GM18499 (cell line): ENCODE data around the gene NXF1.
"Not testable (repeated sequence)": the region's sequence is repeated elsewhere in the genome, so short reads cannot be mapped to it uniquely, and the experiment has no call there.

Experiments used
- ATAC-seq: cut with Tn5 transposase; IDR thresholded peaks from one replicate; pipeline ENCODE4 v1.9.1; 2021; ENCODE audit warnings: moderate number of reproducible peaks; ENCODE audit not compliant: insufficient read depth, unreplicated experiment

The NXF1 gene

DNA sequence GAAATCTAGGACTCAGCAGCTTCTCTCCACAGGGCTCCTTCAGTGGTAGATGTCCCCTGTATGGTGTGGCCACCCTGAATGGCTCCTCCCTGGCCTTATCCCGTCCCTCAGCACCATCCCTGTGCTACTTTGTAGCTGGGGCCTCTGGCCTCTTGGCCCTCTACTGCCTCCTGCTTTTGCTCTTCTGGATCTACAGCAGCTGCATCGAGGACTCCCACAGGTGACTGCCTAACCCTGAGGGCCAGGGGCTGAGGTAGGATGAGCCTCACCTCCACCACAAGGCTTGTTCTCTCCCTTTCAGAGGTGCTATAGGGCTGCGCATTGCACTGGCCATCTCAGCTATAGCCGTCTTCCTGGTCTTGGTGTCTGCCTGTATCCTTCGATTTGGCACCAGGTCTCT, 16.2 kb downstream of the NXF1 start:
- no peak for ATAC-seq

DNA sequence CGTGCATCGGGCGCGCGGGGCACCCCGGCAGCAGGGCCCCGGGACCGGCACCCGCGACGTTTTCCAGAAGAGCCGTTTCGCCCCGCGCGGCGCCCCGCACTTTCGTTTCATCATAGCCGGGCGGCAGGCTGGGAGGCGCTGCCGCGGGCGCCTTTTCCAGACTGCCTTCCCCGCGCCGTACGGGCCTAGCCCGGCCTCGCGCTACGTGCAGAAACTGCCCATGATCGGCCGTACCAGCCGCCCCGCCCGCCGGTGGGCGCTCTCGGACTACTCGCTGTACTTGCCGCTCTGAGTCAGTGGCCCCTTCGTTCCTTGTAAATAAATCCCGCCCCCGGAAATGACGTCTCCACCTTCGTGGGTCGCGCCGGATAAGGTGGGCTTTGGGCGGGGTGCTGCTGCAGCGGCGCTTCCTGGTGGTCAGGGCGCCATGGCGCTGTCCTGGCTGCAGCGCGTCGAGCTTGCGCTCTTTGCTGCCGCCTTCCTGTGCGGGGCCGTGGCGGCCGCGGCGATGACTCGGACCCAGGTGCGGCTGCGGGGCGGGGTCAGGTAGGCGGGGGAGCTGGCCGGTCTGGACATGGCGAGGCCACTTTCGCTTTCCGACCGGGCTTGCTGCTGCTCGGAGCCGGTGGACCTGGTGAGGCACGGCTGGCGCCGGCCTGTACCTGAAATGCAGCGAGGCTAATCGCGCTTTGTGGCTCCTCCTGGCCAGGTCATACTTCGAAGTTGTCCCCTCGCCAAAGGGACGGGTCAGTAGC, 18.1 kb downstream of the NXF1 start, which contains the start of gene TMEM179B:
TMEM179B (plus strand) TSS at position 398 of the 755 bp plus-strand sequence; CDS start at position 428, 30 bp downstream.
- peak; percentile 33 for ATAC-seq

DNA sequence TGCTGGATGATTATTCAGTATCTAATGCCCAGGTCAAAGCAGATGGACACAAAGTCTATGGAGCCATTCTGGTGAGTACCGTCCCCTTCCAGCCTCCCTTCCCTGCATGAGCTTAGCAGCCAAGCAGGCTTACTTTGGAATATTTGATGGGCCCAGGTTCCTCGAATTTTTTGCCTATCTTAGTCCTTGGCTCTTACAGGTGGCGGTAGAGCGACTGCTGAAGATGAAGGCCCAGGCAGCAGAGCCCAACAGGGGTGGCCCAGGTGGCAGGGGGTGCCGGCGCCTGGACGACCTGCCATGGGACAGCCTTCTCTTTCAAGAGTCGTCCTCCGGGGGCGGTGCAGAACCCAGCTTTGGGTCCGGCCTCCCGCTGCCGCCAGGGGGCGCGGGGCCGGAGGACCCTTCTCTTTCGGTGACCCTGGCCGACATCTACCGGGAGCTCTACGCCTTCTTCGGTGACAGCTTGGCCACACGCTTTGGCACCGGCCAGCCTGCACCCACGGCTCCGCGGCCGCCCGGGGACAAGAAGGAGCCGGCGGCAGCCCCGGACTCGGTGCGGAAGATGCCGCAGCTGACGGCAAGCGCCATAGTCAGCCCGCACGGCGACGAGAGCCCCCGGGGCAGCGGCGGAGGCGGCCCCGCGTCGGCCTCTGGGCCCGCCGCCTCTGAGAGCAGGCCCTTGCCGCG, 18.8 kb downstream of the NXF1 start:
- no peak for ATAC-seq

DNA sequence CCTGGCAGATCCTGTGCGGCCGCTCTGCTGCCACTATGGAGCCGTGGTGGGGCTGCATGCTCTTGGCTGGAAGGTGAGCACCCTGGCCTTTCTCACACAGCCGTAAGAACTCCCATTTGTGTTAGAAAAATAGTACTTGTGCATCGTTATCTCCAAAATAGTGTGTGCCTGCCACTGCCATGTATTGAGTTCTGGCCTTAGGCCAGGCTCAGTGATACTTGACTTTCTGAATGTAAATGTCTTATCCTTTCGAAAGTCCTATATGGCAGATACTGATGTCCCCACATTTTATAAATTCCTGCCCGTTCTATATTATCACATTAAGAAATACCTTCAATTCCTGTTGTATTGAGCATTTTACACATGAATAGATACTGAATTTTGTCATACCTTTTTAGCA, 22.5 kb downstream of the NXF1 start:
- ATAC-seq = no peak

DNA sequence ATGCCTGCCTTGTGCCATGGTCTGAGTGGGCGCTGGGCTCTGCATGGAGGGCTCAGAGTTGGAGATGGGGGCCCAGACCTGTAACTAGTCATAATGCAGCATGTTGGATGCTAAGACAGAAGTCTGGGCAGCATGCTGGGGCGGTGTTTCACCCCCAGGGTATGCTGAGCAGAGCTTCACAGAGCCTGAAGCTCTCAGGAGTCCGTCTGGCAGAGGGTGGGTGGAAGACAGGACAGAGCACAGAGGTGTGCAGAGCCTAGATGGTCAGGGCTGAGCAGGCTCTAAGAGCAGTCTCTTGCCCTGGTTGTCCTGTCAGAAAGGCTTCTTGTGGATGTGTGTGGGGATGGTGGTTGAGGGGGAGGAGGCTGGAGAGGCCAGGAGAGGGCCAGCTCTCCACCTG, 26.8 kb downstream of the NXF1 start:
- no peak for ATAC-seq

DNA sequence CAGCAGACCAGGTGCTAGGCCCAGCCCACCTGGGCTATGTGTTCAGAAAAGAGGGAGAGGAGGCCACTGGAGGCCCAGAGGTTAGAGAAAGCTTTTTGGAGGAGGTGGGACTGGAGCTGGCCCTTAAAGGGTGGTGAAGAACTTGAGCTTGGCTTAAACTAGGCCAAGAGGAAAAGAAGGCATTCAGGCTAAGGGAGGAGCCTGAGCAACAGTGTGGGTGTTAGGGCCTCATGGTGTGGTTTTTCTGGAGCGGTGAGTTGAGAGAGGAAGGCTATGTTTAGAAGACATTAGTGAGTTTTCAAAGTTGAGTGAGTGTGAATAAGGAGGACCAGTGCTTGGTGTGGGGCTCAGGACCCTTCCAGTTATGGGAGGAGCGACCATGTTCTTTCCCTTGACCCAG, 27.9 kb downstream of the NXF1 start:
- ATAC-seq = no peak

DNA sequence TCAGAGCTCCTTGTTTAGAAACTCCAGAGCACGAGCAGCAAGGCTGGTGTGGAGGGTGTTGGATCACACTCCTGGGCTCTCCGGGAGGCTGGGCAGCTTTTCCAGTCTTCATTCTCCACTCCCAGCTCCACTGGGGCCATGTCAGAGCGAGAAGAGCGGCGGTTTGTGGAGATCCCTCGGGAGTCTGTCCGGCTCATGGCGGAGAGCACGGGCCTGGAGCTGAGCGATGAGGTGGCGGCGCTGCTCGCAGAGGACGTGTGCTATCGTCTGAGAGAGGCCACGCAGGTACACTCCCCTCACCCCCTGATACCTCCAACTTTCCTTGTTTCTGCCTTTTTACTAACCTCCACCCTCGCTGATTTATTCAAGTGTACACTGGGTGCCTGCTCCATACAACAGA, 29.6 kb downstream of the NXF1 start:
- no peak for ATAC-seq

DNA sequence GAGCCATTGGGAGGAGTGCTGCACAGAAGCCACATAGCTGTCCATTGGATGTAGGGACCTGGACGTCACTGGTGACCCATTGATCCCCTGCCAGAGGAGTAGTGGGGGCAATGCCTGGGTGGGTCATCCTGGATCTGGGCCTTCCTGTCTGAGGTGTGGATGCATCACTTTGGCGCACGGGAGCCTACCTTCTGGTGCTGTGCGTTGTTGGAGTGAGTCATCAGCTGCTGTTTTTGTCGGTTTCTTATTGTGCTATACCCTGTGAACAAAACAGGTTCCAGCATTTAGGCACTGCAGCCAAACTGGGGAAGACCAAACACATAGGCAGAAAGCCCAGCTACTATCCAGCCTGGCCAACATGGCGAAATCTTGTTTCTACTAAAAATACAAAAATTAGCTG, 30.8 kb downstream of the NXF1 start:
- no peak for ATAC-seq

DNA sequence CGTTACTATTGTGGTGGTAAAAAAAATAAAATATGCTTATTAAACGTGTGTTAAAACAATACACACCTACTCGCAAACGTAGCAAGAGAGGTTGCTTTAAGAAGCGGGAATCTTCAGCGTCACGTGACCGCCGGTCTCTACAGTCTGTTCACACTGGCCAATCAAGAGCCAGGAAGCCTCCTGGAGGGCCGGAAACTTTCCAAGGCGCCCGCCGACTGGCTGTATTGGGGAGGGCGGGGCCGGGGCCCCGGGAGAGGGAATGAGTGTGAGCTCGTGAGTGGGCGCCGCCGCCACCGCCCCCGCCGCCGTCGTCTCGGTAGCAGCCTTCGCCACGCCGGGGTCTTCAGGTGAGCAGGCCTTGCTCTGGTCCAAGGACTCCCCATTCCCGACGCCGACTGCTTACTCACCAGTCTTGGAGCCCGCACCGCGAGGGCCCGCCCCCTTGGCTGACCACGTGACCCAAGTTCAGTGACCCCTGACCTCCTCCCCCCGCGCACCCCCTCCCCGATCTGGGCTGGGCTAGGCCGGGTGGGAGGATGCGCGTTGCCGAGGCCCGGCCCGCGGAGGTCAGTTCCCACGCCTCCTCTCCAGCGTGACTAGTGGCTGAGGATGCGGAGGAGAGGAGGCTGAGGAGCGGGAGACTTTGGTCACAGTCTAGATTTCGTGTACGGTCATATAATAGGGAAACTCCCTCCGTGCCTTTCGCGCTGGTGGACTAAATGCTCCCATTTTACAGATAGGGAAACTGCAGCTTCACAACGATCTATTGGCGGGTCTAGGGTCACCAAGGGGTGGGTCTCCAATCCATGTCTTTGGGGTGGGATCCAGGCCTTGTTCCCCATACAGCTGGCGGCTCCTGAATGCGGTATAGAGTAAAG, 33.9 kb downstream of the NXF1 start, which contains the start of gene TAF6L:
TAF6L (plus strand) TSS at position 253 of the 878 bp plus-strand sequence. CDS start 4,388 bp downstream, outside the sequence.
- peak; percentile 41 for ATAC-seq

DNA sequence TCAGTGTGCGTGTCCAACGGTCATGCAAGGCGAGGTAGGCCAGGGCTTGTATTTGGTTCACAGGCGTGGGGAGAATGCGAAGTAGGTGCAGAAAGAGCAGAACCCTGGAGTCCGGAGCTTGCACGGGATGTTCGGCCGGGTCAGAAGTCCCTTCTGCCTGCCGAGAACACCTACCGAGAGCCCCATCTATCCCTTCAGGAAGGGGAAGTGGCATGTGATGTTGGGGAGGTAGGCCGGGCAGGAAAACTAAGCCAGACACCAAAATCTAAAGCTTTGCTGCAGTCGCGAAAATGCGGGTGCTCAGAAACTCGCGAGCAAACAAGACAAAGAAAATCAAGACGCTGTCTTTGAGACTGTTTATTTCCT, 34.5 kb downstream of the NXF1 start:
- ATAC-seq = no peak

DNA sequence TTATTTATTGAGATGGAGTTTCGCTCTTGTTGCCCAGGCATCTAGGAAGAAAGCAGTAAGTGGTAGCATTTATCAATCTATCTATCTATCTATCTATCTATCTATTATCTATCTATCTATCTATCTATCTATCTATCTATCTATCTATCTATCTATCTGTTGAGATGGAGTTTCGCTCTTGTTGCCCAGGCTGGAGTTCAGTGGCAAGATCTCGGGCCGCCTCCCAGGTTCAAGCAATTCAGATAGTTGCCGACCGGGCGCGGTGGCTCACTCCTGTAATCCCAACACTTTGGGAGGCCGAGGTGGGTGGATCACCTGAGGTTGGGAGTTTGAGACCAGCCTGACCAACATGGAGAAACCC, 44.4 kb downstream of the NXF1 start:
- ATAC-seq = not testable (repeated sequence)

DNA sequence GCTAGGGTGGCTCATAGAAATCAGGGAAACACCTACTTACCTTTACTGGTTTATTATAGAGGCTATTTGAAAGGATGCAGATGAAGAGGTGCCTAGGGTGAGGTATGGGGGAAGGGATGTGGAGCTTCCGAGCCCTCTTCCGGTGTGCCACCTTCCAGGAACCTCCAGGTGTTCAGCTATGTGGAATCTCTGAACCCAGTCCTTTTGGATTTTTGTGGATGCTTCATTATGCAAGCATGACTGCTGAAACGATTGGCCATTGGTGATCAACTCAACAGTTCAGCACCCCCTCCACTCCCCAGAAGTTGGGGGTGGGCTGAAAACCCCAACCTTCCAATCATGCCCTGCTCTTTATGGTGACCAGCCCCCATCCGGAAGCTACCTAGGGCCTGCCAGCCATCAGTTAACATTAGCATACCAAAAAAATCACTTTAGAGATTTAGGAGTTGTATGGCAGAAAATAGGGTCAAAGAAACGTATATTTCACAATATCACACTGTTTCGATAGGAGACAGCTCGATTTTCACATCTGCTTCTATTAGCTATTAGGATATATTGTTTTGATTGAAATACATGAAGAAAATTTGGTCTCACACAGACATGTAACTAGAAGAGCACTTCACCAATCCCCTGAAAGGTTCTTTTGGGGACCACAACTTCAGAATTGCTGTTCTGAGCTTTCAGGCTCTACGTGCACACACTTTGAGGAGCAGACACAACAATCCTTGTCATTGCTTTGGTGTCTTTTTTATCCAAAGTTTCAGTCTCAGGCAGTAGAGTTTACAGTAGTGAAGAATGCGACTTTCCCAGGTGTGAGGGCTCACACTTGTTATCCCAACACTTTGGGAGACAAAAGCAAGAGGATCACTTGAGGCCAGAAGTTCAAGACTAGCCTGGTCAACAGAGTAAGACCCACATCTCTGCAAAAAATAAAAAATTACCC, 47.1 kb downstream of the NXF1 start:
- no peak for ATAC-seq

DNA sequence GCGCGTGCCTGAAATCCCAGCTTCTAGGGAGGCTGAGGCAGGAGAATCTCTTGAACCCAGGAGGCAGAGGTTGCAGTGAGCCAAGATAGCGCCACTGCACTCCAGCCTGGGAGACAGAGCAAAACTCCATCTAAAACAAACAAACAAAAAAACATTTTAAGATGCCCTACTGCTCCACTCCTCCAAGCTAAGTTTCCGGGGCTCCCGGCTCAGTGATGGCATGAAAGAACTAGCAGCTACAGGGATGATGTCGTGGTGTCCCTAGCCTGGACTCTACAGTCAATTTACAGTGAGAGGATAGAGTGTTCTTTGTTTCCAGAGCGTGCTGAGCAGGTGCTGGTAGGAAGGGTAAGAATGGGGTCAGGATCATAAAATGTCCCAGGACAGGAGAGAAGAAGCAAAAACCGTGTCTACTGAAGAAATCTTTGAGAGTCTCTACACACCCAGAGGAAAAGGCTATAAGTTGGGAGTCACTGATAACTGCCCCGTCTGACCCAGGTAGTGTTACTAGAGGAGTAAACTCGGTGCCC, 50.1 kb downstream of the NXF1 start:
- no peak for ATAC-seq

DNA sequence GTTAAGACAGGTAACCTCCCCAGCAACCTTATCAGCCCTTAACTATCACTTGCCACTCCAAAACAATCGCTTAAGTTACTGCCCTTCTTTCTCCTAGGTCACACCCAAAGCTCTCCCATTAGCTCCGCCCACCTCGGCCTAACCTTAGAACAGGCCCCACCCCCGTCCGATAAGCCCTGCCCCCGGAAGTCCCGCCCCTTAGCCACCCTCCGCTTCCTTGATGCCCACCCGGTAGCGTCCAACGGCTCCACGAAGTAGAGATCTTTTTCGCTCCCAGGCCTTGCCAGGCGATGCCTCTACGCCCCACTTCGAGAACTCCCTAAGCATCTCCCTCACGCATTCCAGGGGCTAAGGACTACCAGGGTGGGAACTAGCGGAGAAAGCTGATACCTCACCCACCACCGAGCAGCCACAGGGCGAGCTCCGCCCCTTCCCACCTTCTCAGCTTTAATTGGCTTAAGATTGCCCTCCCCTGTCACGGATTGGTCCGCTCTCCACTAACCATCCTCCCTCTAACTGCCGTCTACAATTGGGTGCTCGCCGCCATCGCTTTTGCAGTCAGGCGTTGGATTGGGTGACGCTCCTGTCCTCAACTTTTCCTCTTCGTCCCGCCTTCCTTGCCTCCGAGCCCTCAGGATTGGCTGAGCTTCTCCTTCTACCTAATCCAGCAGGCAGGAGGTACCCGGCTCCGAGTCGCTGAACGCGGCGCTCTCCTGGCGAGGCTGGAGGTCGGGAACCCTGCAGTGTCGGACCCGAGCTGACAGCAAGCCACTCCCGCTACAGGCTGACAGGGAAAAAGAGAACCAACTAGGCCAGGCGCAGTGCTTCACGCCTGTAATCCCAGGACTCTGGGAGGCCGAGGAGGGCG, 51.3 kb downstream of the NXF1 start, which contains the start of gene ZBTB3:
ZBTB3 (minus strand) TSS at position 425 of the 868 bp plus-strand sequence. CDS start 496 bp downstream, outside the sequence.
- ATAC-seq = peak; percentile 87

DNA sequence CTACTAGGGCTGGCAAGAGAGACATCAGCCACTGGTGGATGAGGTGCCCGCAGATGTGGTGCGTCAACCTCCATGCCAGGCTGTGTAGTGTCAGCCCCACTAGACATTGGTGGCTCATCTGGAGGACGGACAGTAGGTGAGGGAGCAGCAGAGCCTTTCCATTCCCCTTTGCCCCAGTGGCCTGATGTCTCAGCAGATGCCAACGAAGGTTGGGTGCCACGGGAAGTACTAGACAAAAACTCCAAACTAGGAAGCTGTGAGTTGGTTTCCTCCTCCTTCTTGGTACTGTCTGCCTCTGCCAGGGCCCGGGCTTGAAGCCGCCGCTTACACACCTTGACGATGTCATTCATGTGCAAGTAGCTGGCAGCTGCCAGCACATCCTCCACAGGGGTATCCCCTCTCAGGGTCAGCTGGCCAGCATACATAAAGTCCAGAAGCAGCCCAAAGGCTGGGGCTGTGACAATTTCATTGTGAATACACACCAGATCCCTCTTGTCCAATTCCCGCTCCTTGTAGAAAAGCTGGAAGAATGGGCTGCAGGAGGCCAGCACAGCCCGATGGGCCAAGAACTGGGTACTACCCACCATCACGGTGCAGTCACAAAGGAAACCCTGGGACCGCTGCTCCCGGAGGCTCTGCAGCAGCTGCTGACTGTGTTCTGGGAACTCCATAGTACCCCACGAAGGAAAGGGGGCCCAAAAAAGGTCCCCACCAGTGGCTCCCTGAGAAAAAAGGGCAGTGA, 52.1 kb downstream of the NXF1 start:
- no peak for ATAC-seq

DNA sequence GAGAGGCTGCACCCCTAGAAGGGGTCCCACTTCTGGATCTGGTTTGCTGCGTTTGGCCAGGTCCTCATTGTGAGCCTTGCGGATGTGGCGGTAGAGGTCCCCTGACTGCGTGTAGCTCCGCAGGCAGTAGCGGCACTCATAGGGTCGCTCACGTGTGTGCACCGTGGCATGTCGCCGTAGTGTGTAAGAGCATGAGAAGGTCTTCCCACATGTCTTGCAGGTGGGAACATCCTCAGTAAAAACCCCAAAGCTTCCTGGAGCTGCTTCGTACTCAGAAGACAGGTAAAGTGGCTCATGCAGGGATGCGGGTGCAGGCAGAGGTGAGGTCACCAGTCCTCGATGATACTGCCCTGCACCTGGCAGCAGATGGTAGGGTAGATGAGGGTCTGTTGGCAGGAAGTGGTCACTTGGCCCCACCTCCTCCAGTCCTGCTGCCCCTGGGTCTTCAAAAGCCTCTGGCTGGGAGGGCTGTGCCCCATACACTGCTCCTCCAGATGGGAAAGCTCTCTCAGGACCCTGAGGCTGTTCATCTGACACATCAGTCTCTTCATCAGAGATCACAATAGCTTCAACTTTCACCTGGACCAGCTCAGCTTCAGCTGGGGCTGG, 53.0 kb downstream of the NXF1 start:
- no peak for ATAC-seq

DNA sequence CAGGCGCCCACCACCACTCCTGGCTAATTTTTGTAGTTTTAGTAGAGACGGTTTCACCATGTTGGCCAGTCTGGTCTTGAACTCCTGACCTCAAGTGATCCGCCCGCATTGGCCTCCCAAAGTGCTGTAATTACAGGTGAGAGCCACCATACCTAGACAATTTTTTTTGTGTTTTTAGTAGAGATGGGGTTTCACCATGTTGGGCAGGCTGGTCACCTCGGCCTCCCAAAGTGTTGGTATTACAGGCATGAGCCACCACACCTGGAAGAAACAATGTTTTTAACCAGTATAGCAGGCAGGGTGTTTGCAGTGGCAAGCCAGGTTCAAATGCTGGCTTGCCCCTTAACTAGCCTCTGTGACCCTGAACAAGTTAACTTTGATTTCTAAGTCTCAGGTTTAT, 55.3 kb downstream of the NXF1 start:
- ATAC-seq = not testable (repeated sequence)
